Measurements from ENCODE around the gene SPRED1. TPM values are rescaled to one million over a fixed set of nuclear protein-coding genes. Genes with fewer than 3 reads are reported as not detected.
A peak's percentile ranks its signal among the peaks of the same experiment; 100 is the strongest.

Gene SPRED1
- total and polyA plus RNA-seq, 9 of the 15 experiments (the other 6 are each of a cell fraction or from before 2014, with no cell fraction given): 2.8 to 17.4 (median 7.9) TPM

- TF ChIP-seq ZEB2 (IDR thresholded peaks at IDR 0.05) (0 out of 2 replicates have a peak, but pooled peaks have one; percentile 24), CC2D1A (IDR thresholded peaks at IDR 0.05) (no peak), TFE3 (CRISPR knock-in tag; IDR thresholded peaks at IDR 0.05) (no peak), ZNF436 (CRISPR knock-in tag; IDR thresholded peaks at IDR 0.05) (no peak)
Observed at GRCh38 chr15:38253351-38253781, 730 bp downstream of the SPRED1 start (continued).

- in situ Hi-C loops (cut with MboI) (no loop called here), intact Hi-C loops (cut with micrococcal nuclease) (loop anchor here (5.0 kb wide), 2 partner anchors 73 to 183 kb away; no protein-coding TSS in a partner anchor)
- ChIA-PET POLR2A (interaction anchor here (1.0 to 2.5 kb wide), 5 partner anchors 9 to 38 kb away, joined by 3 to 17 read pairs (median 6); no protein-coding TSS in a partner anchor), CTCF (ENCODE audit: low intra/inter-chr PET ratio) (no interaction called here)
- Histone ChIP-seq H3K4me1 (replicated peaks in 1 of 2; ENCODE audit: control insufficient read depth in 2 of 2, insufficient read depth in 2 of 2, low read length in 2 of 2) (peaks cover 0 to 10% of the 10 kb centered on the region in 2 experiments; a peak in 3 of 5 replicates), H2AFZ (ENCODE audit: low read depth, low read length) (peak overlapping the region; percentile 57), H3K4me2 (ENCODE audit: insufficient read depth, low read length) (peak overlapping the region; percentile 95), H3K9ac (ENCODE audit: insufficient read depth in 1 of 2, low read depth in 2 of 2, low read length in 2 of 2) (peak overlapping the region; percentile 70 to 87; a peak in 3 of 4 replicates), H3K9me1 (ENCODE audit: control insufficient read depth, insufficient read depth, low read length) (no peaks in the 10 kb centered on the region), H3K4me3 (peak overlapping the region; percentile 86), H3K9me3 (replicated peaks; ENCODE audit: control insufficient read depth, insufficient read depth, low read depth, low read length) (no peaks in the 10 kb centered on the region), H3K36me3 (ENCODE audit: control insufficient read depth, insufficient read depth, low read length) (no peaks in the 10 kb centered on the region), H4K20me1 (replicated peaks; ENCODE audit: control insufficient read depth, insufficient read depth, low read length) (no peaks in the 10 kb centered on the region), H3K27me3 (ENCODE audit: control insufficient read depth in 2 of 2, insufficient read depth in 2 of 2, low read length in 2 of 2) (no peaks in the 10 kb centered on the region), H3K27ac (ENCODE audit: extremely low read depth, low read depth, low read length) (peak overlapping the region; percentile 83), H3K79me2 (ENCODE audit: control insufficient read depth, insufficient read depth, low read length) (peaks cover 69% of the 10 kb centered on the region)
- under 1% methylated on average over 15 of the region's 15 CpGs for WGBS (ENCODE audit: insufficient coverage, low coverage, missing lambda C conversion rate)
- TSS peak; percentile 91 for BruUV-seq (replicated peaks)
- DNase-seq (ENCODE audit: extremely low read depth in 1 of 4, low spot score in 3 of 4): peak; percentile 51 to 91 (median 70)
- FAIRE-seq: peak; percentile 89
- ATAC-seq: peak; percentile 67
- TF ChIP-seq ESRRA (IDR thresholded peaks at IDR 0.05; ENCODE audit: borderline replicate concordance, low read depth): no peak
- no peak for TF ChIP-seq ZZZ3 (IDR thresholded peaks at IDR 0.05)
- TF ChIP-seq ZFP36 (IDR thresholded peaks at IDR 0.05; ENCODE audit: low read depth, low read length, partially characterized antibody): peak; percentile 59
- no peak for TF ChIP-seq THRB (CRISPR knock-in tag; conservative IDR thresholded peaks at IDR 0.05)
- peak; percentile 60 for TF ChIP-seq RBFOX2 (IDR thresholded peaks at IDR 0.05; ENCODE audit: low read depth, low read length)
- TF ChIP-seq KDM4B (IDR thresholded peaks at IDR 0.05; ENCODE audit: borderline replicate concordance in 2 of 2, low read depth in 1 of 2): no peak
- TF ChIP-seq LARP7 (IDR thresholded peaks at IDR 0.05): no peak
- no peak for TF ChIP-seq PTRF (tag; IDR thresholded peaks at IDR 0.05)
- TF ChIP-seq NEUROD1 (IDR thresholded peaks at IDR 0.05; ENCODE audit: borderline replicate concordance, low read depth, low read length, partially characterized antibody): no peak
Observed at GRCh38 chr15:38254051-38254883, 1.6 kb downstream of the SPRED1 start.
